NOMO-1 (cell line): Measurements from ENCODE around the gene TRIM24.
"Not testable (repeated sequence)": the region's sequence is repeated elsewhere in the genome, so short reads cannot be mapped to it uniquely, and the experiment has no call there.

ENCODE experiments used
- DNase-seq, 2 experiments: peaks; one replicate each; lab custom pipeline; 2025; ENCODE audit not compliant: unreplicated experiment in 2 of 2; lab: John Stamatoyannopoulos, UW

TRIM24 gene

GRCh38 chr7:138459413-138460175 is 465 bp upstream of the TRIM24 start:
- DNase-seq: peak; percentile 87 to 89

- DNase-seq: peak; percentile 4 to 34
These were observed 869 bp downstream of the TRIM24 start for GRCh38 chr7:138460649-138461607.

- not testable (repeated sequence) for DNase-seq
These were observed 3.2 kb downstream of the TRIM24 start for GRCh38 chr7:138463291-138463618.

- no peak for DNase-seq
These were observed 5.0 kb downstream of the TRIM24 start for GRCh38 chr7:138465046-138465445.

GRCh38 chr7:138466069-138466756 is 6.2 kb downstream of the TRIM24 start:
- DNase-seq: not testable (repeated sequence)

GRCh38 chr7:138468244-138469123 is 8.4 kb downstream of the TRIM24 start:
- DNase-seq: no peak

- no peak for DNase-seq
These were observed 10.5 kb downstream of the TRIM24 start for GRCh38 chr7:138470391-138471157.

GRCh38 chr7:138472292-138473079 is 12.4 kb downstream of the TRIM24 start:
- no peak for DNase-seq

- no peak for DNase-seq
These were observed 15.3 kb downstream of the TRIM24 start for GRCh38 chr7:138475377-138475776.

- DNase-seq: no peak
These were observed 17.1 kb downstream of the TRIM24 start for GRCh38 chr7:138477081-138477578.

GRCh38 chr7:138477581-138477980 is 17.5 kb downstream of the TRIM24 start:
- no peak for DNase-seq

- no peak for DNase-seq
These were observed 18.4 kb downstream of the TRIM24 start for GRCh38 chr7:138478499-138478908.

- no peak for DNase-seq
These were observed 20.5 kb downstream of the TRIM24 start for GRCh38 chr7:138480527-138480926.

GRCh38 chr7:138481447-138482380 is 21.7 kb downstream of the TRIM24 start:
- DNase-seq: no peak

- DNase-seq: peak in 1 of 2 experiments; percentile 3
These were observed 23.5 kb downstream of the TRIM24 start for GRCh38 chr7:138483531-138483930.

- DNase-seq: not testable (repeated sequence)
These were observed 25.4 kb downstream of the TRIM24 start for GRCh38 chr7:138485508-138485907.

- DNase-seq: not testable (repeated sequence)
These were observed 29.1 kb downstream of the TRIM24 start for GRCh38 chr7:138489139-138489538.
